GM12865 (cell line): ENCODE measurements around the gene STXBP6.
"Not testable (repeated sequence)": the region's sequence is repeated elsewhere in the genome, so short reads cannot be mapped to it uniquely, and the experiment has no call there.

Source experiments
- DNase-seq: peaks from one replicate; pipeline ENCODE4 v3.0.0; 2010; ENCODE audit warnings: low read depth
- H3K4me3 ChIP-seq: 2 replicates; pipeline ENCODE4 v1.5.1; 2011; ENCODE audit warnings: mild to moderate bottlenecking, low read depth, low read length, control low read depth
- CTCF ChIP-seq: IDR thresholded peaks from 2 replicates; pipeline ENCODE4 v1.5.1; 2011; ENCODE audit warnings: low read length, control low read depth, low read depth, inconsistent platforms; ENCODE audit not compliant: insufficient read depth; ENCODE audit errors: missing control alignments

Gene STXBP6

GRCh38 chr14:24813089-24813815 lies 236.7 kb downstream of the STXBP6 start:
- H3K4me3 ChIP-seq = no peak overlapping the region
- no peak for DNase-seq
- TF ChIP-seq CTCF = no peak

GRCh38 chr14:24809135-24809534 lies 240.8 kb downstream of the STXBP6 start:
- H3K4me3 ChIP-seq = no peak overlapping the region
- no peak for TF ChIP-seq CTCF
- DNase-seq = no peak

- H3K4me3 ChIP-seq = no peak overlapping the region
- no peak for TF ChIP-seq CTCF
- DNase-seq = no peak
Observed at GRCh38 chr14:24808412-24808811, 241.5 kb downstream of the STXBP6 start.

- TF ChIP-seq CTCF = peak; percentile 66
- peak; percentile 57 for DNase-seq
- H3K4me3 ChIP-seq = no peak overlapping the region
Observed at GRCh38 chr14:24806061-24806678, 243.8 kb downstream of the STXBP6 start.

GRCh38 chr14:24804552-24805212 lies 245.3 kb downstream of the STXBP6 start:
- H3K4me3 ChIP-seq = no peak overlapping the region
- no peak for TF ChIP-seq CTCF
- no peak for DNase-seq

- no peak for DNase-seq
- no peak for TF ChIP-seq CTCF
- no peak overlapping the region for H3K4me3 ChIP-seq
Observed at GRCh38 chr14:24803933-24804494, 245.9 kb downstream of the STXBP6 start.

GRCh38 chr14:24803426-24803825 lies 246.5 kb downstream of the STXBP6 start:
- DNase-seq, H3K4me3 ChIP-seq: not testable (repeated sequence)
